SK-N-SH treated with all-trans-retinoic acid at 6 μM for 48 hours (cell line): ENCODE data around the gene PRKAR1B.

ENCODE experiments used
- ATAC-seq: fragments of 200-7000 bp; cut with Tn5 transposase; 3 replicates; pipeline ENCODE4 v1.9.1; 2020; ENCODE audit warnings: mild to moderate bottlenecking, moderate library complexity
- ARNTL ChIP-seq: fragments of 450-650 bp; formaldehyde crosslinking; IDR thresholded peaks from 2 replicates; pipeline ENCODE4 v1.5.0; 2020; ENCODE audit warnings: low read depth, mild to moderate bottlenecking, moderate library complexity, borderline replicate concordance
- BACH2 ChIP-seq: fragments of 250-450 bp; sonication (Bioruptor Pico); IDR thresholded peaks from 2 replicates; pipeline ENCODE4 v1.9.0; 2021; ENCODE audit warnings: mild to moderate bottlenecking, borderline replicate concordance
- CSDC2 ChIP-seq: fragments of 250-450 bp; sonication (Bioruptor Pico); IDR thresholded peaks from 2 replicates; pipeline ENCODE4 v1.5.0; 2020; ENCODE audit warnings: mild to moderate bottlenecking, moderate library complexity
- CSRNP3 ChIP-seq: fragments of 250-450 bp; sonication (Bioruptor Pico); IDR thresholded peaks from 2 replicates; pipeline ENCODE4 v1.5.1; 2021; ENCODE audit warnings: mild to moderate bottlenecking, moderate library complexity
- ESRRG ChIP-seq: fragments of 250-450 bp; sonication (Bioruptor Pico); IDR thresholded peaks from 2 replicates; pipeline ENCODE4 v1.6.1; 2021; ENCODE audit warnings: mild to moderate bottlenecking
- GLIS3 ChIP-seq: fragments of 250-450 bp; sonication (Bioruptor Pico); IDR thresholded peaks from 2 replicates; pipeline ENCODE4 v1.5.0; 2020; ENCODE audit warnings: mild to moderate bottlenecking, moderate library complexity
- ISL1 ChIP-seq: fragments of 250-450 bp; sonication (Bioruptor Pico); IDR thresholded peaks from 2 replicates; pipeline ENCODE4 v2.1.2; 2022; ENCODE audit warnings: mild to moderate bottlenecking, moderate library complexity
- OSR1 ChIP-seq: fragments of 250-450 bp; sonication (Bioruptor Pico); IDR thresholded peaks from 2 replicates; pipeline ENCODE4 v1.8.0; 2022; ENCODE audit warnings: moderate library complexity, mild to moderate bottlenecking, inconsistent platforms
- PATZ1 ChIP-seq: fragments of 250-450 bp; sonication (Bioruptor Pico); IDR thresholded peaks from 2 replicates; pipeline ENCODE4 v1.8.0; 2020; ENCODE audit warnings: mild to moderate bottlenecking, moderate library complexity, borderline replicate concordance
- POU6F1 ChIP-seq: fragments of 250-450 bp; sonication (Bioruptor Pico); IDR thresholded peaks from 2 replicates; pipeline ENCODE4 v1.8.0; 2021; ENCODE audit warnings: low read depth, mild to moderate bottlenecking, moderate library complexity, borderline replicate concordance
- PPARA ChIP-seq: fragments of 250-450 bp; sonication (Bioruptor Pico); IDR thresholded peaks from 2 replicates; pipeline ENCODE4 v1.5.0; 2020; ENCODE audit warnings: mild to moderate bottlenecking, borderline replicate concordance
- RARB ChIP-seq: fragments of 250-450 bp; sonication (Bioruptor Pico); IDR thresholded peaks from 2 replicates; pipeline ENCODE4 v1.8.0; 2021; ENCODE audit warnings: mild to moderate bottlenecking, moderate library complexity
- SNAI2 ChIP-seq: fragments of 250-450 bp; sonication (Bioruptor Pico); IDR thresholded peaks from 2 replicates; pipeline ENCODE4 v1.5.0; 2020; ENCODE audit warnings: mild to moderate bottlenecking, moderate library complexity
- TCF4 ChIP-seq: fragments of 250-450 bp; sonication (Bioruptor Pico); IDR thresholded peaks from 2 replicates; pipeline ENCODE4 v1.8.0; 2021; ENCODE audit warnings: mild to moderate bottlenecking, moderate library complexity, borderline replicate concordance
- TOX ChIP-seq: fragments of 250-450 bp; sonication (Bioruptor Pico); IDR thresholded peaks from 2 replicates; pipeline ENCODE4 v1.8.0; 2021; ENCODE audit warnings: mild to moderate bottlenecking, moderate library complexity, borderline replicate concordance
- ZFP3 ChIP-seq: fragments of 250-450 bp; sonication (Bioruptor Pico); IDR thresholded peaks from 2 replicates; pipeline ENCODE4 v1.5.0; 2020; ENCODE audit warnings: mild to moderate bottlenecking, moderate library complexity
- ZFP30 ChIP-seq: fragments of 450-650 bp; formaldehyde crosslinking; IDR thresholded peaks from 2 replicates; pipeline ENCODE4 v1.5.0; 2022; ENCODE audit warnings: mild to moderate bottlenecking, moderate library complexity
- ZNF565 ChIP-seq: fragments of 450-650 bp; formaldehyde crosslinking; conservative IDR thresholded peaks from 2 replicates; pipeline ENCODE4 v1.5.0; 2020; ENCODE audit warnings: low read depth, mild to moderate bottlenecking, moderate library complexity
- ZNF70 ChIP-seq: fragments of 450-650 bp; formaldehyde crosslinking; IDR thresholded peaks from 2 replicates; pipeline ENCODE4 v1.5.0; 2020; ENCODE audit warnings: mild to moderate bottlenecking, moderate library complexity
- TF ChIP-seq, protein P1 (sequence below): fragments of 250-450 bp; sonication (Bioruptor Pico); IDR thresholded peaks from 2 replicates; pipeline ENCODE4 v1.5.1; 2020; ENCODE audit warnings: low read depth, mild to moderate bottlenecking, moderate library complexity

PRKAR1B gene

DNA sequence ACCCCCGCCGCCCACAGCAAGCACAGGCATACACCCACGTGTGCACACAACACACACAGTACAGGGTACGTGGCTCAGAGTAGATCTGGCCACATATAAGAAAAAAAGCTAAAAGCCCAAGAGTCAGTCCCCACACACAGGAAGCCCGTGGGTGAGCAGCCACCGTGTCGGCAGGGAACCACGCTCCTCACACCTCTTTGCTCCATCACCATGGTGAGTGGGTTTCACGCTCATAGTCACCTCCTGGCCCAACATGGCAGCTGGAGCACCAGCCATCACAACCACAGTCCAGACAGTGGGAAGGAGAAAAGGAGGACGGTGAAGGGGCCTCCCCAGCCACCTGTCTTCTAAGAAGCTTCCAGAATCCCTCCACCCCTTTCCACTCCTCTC lies 131.5 kb downstream of the PRKAR1B start:
- no peak for ATAC-seq
- no peak for TF ChIP-seq TOX (CRISPR knock-in tag)
- TF ChIP-seq CSRNP3, result no peak
- no peak for TF ChIP-seq BACH2 (CRISPR knock-in tag)
- TF ChIP-seq POU6F1 (CRISPR knock-in tag), result no peak
- TF ChIP-seq ISL1 (CRISPR knock-in tag), result no peak
- TF ChIP-seq PATZ1 (CRISPR knock-in tag), result no peak
- TF ChIP-seq ZNF565 (CRISPR knock-in tag), result no peak
- no peak for TF ChIP-seq OSR1 (CRISPR knock-in tag)
- TF ChIP-seq CSDC2, result no peak

GRCh38 chr7:594920-595620 lies 132.0 kb downstream of the PRKAR1B start:
- no peak for ATAC-seq
- TF ChIP-seq ARNTL (CRISPR knock-in tag), result no peak
- no peak for TF ChIP-seq RARB
- no peak for TF ChIP-seq SNAI2 (CRISPR knock-in tag)
- TF ChIP-seq PPARA (CRISPR knock-in tag), result no peak
- no peak for TF ChIP-seq PATZ1 (CRISPR knock-in tag)
- no peak for TF ChIP-seq ZNF70
- no peak for TF ChIP-seq ZFP3
- no peak for TF ChIP-seq CSRNP3
- TF ChIP-seq GLIS3, result no peak
- no peak for TF ChIP-seq ISL1 (CRISPR knock-in tag)
- no peak for TF ChIP-seq BACH2 (CRISPR knock-in tag)
- TF ChIP-seq TCF4 (CRISPR knock-in tag), result no peak
- TF ChIP-seq POU6F1 (CRISPR knock-in tag), result no peak
- no peak for TF ChIP-seq ESRRG (CRISPR knock-in tag)
- no peak for TF ChIP-seq ZNF565 (CRISPR knock-in tag)
- no peak for TF ChIP-seq ZFP30 (CRISPR knock-in tag)
- no peak for TF ChIP-seq OSR1 (CRISPR knock-in tag)
- TF ChIP-seq, protein P1, sequence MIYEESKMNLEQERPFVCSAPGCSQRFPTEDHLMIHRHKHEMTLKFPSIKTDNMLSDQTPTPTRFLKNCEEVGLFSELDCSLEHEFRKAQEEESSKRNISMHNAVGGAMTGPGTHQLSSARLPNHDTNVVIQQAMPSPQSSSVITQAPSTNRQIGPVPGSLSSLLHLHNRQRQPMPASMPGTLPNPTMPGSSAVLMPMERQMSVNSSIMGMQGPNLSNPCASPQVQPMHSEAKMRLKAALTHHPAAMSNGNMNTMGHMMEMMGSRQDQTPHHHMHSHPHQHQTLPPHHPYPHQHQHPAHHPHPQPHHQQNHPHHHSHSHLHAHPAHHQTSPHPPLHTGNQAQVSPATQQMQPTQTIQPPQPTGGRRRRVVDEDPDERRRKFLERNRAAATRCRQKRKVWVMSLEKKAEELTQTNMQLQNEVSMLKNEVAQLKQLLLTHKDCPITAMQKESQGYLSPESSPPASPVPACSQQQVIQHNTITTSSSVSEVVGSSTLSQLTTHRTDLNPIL (CRISPR knock-in tag), result no peak
